ENCODE data around the gene BMP4.

DNA sequence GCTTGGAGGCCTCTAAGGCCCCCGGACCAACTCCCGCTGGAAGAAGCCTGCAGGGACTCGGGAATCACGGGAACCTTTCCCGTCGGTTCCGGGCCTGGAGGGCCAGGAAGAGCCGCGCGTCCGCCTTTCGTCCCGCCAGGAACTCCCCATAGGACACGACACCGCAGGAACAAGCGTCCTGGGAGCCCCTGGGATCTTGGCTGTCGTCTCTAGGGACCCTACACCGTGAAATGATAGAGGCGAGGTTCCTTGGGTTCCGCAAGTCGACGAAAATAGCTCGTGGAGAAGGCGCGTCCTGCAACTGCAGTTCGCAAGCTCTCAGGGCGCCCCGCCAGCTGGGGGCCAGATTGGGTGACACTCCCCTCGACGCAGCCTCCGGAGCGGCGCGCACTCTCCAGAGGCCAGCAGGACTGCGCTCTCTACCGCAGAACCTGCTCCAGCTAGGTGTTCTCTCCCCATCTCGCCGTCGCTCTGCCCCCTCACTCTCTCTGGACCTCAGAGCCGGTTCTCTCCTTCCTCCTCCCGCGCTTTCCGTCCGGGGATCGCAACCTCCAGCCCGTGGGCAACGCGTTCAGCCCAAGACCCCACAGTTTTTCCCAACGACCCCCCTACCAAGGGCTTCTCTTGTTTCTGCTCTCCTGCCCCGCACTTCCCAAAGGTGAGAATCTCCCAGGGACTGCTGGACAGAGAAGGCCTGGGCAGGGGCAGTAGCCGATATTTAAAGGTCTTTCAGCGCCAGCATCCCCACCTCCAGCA lies 776 bp downstream of the BMP4 start:
- no peak for TF ChIP-seq TAF1 (IDR thresholded peaks at IDR 0.05; ENCODE audit: borderline replicate concordance, low read depth, low read length)
- no peak for TF ChIP-seq MEF2A (IDR thresholded peaks at IDR 0.05; ENCODE audit: insufficient read depth, low read depth, low read length)
- no peak for TF ChIP-seq TCF12 (IDR thresholded peaks at IDR 0.05; ENCODE audit: low read depth, low read length)
- no peak for TF ChIP-seq SREBF2 (IDR thresholded peaks at IDR 0.05; ENCODE audit: low read length)
- TF ChIP-seq SMAD1 (IDR thresholded peaks at IDR 0.05; ENCODE audit: low read depth, partially characterized antibody) = no peak
- TF ChIP-seq CTCF (IDR thresholded peaks at IDR 0.05 in 2 of 3, conservative IDR thresholded peaks at IDR 0.05 in 1 of 3; ENCODE audit: control insufficient read depth in 2 of 3, extremely low read depth in 1 of 3, insufficient read depth in 1 of 3, low read depth in 3 of 3, low read length in 3 of 3) = no peak
- TF ChIP-seq, protein P1, sequence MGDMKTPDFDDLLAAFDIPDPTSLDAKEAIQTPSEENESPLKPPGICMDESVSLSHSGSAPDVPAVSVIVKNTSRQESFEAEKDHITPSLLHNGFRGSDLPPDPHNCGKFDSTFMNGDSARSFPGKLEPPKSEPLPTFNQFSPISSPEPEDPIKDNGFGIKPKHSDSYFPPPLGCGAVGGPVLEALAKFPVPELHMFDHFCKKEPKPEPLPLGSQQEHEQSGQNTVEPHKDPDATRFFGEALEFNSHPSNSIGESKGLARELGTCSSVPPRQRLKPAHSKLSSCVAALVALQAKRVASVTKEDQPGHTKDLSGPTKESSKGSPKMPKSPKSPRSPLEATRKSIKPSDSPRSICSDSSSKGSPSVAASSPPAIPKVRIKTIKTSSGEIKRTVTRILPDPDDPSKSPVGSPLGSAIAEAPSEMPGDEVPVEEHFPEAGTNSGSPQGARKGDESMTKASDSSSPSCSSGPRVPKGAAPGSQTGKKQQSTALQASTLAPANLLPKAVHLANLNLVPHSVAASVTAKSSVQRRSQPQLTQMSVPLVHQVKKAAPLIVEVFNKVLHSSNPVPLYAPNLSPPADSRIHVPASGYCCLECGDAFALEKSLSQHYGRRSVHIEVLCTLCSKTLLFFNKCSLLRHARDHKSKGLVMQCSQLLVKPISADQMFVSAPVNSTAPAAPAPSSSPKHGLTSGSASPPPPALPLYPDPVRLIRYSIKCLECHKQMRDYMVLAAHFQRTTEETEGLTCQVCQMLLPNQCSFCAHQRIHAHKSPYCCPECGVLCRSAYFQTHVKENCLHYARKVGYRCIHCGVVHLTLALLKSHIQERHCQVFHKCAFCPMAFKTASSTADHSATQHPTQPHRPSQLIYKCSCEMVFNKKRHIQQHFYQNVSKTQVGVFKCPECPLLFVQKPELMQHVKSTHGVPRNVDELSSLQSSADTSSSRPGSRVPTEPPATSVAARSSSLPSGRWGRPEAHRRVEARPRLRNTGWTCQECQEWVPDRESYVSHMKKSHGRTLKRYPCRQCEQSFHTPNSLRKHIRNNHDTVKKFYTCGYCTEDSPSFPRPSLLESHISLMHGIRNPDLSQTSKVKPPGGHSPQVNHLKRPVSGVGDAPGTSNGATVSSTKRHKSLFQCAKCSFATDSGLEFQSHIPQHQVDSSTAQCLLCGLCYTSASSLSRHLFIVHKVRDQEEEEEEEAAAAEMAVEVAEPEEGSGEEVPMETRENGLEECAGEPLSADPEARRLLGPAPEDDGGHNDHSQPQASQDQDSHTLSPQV (IDR thresholded peaks at IDR 0.05) = no peak
- no peak for TF ChIP-seq MXI1 (IDR thresholded peaks at IDR 0.05; ENCODE audit: low read depth, low read length)
- no peak for TF ChIP-seq SP1 (IDR thresholded peaks at IDR 0.05; ENCODE audit: low read depth, low read length)
- TF ChIP-seq CREB1 (IDR thresholded peaks at IDR 0.05; ENCODE audit: low read depth) = no peak
- no peak for TF ChIP-seq EZH2 (IDR thresholded peaks at IDR 0.05; ENCODE audit: borderline replicate concordance, control insufficient read depth, low read depth, low read length)

Measured in GM12878 (cell line).